Measurements from ENCODE around the gene EPB41. TPM values are rescaled to one million over a fixed set of nuclear protein-coding genes. Genes with fewer than 3 reads are reported as not detected.

Gene EPB41
- total RNA-seq, 2 donors from 2014 or later, result 39.4 to 54.4 TPM

DNA sequence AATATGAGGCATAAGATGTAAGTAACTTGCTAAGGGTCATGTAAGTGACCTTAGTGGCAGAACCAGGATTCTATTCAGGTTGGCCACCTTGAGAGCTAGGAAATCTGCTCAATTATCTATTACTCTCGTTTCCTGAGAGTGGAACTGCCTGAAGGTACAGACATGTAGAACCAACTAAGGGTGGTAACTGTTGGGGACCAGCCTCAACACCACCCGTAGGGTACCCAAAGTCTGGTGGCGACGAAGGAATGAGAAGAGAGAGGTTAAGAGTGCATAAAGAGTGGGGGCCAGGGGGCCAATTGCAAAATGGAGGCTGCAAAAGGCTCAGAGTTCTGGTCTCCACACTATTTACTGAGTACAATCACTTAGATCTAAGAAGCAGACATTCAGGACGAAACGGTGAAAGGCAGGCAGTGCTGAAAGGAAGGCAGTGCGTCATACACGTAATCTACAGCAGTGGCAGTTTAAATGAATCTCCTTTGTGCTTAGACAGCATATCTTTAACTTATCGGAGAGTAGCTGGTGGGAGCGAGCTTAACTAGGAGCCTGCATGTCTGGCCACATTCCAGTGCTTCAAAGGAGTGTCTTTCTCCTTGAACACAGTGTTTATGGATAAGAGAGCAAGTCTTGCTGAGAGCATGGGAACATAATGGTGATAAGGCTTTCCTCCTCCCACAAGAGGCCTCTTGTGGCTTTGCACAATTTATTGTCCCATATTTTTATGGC is 242.3 kb downstream of the EPB41 start:
- DNase-seq (ENCODE audit: low spot score), result no peak
- WGBS, result 40% methylated on average over 10 of the region's 10 CpGs
- Histone ChIP-seq H3K36me3 (peaks cover 8 to 31% of the 10 kb centered on the region in 2 donors), H3K9me3 (no peaks in the 10 kb centered on the region), H3K4me3 (no peak overlapping the region), H3K27me3 (replicated peaks; ENCODE audit: insufficient read depth) (no peaks in the 10 kb centered on the region), H3K4me1 (replicated peaks) (no peaks in the 10 kb centered on the region), H3K27ac (no peak overlapping the region)
- intact Hi-C loops (cut with DNase I), result no loop called here
- TF ChIP-seq POLR2A (IDR thresholded peaks at IDR 0.05), result no peak
- TF ChIP-seq, protein P1, sequence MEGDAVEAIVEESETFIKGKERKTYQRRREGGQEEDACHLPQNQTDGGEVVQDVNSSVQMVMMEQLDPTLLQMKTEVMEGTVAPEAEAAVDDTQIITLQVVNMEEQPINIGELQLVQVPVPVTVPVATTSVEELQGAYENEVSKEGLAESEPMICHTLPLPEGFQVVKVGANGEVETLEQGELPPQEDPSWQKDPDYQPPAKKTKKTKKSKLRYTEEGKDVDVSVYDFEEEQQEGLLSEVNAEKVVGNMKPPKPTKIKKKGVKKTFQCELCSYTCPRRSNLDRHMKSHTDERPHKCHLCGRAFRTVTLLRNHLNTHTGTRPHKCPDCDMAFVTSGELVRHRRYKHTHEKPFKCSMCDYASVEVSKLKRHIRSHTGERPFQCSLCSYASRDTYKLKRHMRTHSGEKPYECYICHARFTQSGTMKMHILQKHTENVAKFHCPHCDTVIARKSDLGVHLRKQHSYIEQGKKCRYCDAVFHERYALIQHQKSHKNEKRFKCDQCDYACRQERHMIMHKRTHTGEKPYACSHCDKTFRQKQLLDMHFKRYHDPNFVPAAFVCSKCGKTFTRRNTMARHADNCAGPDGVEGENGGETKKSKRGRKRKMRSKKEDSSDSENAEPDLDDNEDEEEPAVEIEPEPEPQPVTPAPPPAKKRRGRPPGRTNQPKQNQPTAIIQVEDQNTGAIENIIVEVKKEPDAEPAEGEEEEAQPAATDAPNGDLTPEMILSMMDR (IDR thresholded peaks at IDR 0.05), result no peak
- no peak for TF ChIP-seq POLR2AphosphoS5 (IDR thresholded peaks at IDR 0.05)

DNA sequence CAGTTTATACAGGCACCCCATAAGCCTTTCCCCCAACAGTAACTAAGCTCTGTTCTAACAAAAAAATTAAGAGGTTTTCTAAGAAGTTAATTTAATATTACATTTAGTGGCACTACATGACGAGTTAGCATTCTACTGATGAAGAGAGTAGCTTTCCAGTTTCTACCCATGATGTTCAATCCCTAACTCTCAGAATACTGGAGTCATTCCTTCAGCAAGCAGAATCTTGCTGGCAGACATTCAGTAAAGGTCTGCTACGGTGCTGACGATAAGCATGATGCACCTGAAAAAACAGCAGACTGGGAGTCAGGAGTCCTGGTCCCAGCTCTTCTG is 242.9 kb downstream of the EPB41 start:
- Histone ChIP-seq H3K27ac (no peak overlapping the region), H3K27me3 (replicated peaks; ENCODE audit: insufficient read depth) (no peaks in the 10 kb centered on the region), H3K9me3 (no peaks in the 10 kb centered on the region), H3K4me3 (no peak overlapping the region), H3K4me1 (replicated peaks) (peaks cover 3% of the 10 kb centered on the region), H3K36me3 (peaks cover 8 to 29% of the 10 kb centered on the region in 2 donors)
- no peak for DNase-seq (ENCODE audit: low spot score)
- TF ChIP-seq, protein P1 (IDR thresholded peaks at IDR 0.05), result no peak
- TF ChIP-seq POLR2AphosphoS5 (IDR thresholded peaks at IDR 0.05) (no peak), POLR2A (IDR thresholded peaks at IDR 0.05) (no peak)
- intact Hi-C loops (cut with DNase I), result no loop called here
- WGBS, result 71% methylated on average over 3 of the region's 3 CpGs

DNA sequence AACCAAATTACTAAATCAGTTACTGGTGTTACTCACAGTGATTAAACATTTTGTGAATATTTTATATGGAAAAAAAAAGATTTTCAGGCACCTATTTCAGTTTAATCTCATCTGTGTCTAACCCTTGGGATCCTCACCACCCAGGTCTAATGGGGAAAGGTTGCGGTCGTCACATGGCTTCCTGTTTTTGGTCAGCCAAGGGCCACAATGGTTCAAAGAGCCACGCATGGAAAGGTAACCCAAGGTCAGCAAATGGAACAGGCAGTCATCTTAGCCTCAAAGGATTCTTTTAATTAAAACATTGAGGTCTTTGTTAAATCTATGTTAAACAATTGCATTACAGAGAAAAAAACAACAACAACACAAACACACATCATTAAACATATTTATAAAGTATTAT is 245.4 kb downstream of the EPB41 start:
- 85% methylated on average over 3 of the region's 3 CpGs for whole genome bisulfite sequencing
- no peak for DNase-seq (ENCODE audit: low spot score)
- H3K27me3 ChIP-seq (replicated peaks; ENCODE audit: insufficient read depth), result no peaks in the 10 kb centered on the region
- H3K4me3 ChIP-seq, result no peak overlapping the region
- peaks cover 4% of the 10 kb centered on the region for H3K4me1 ChIP-seq (replicated peaks)
- H3K36me3 ChIP-seq, result peaks cover 3 to 16% of the 10 kb centered on the region in 2 donors
- intact Hi-C loops (cut with DNase I), result no loop called here
- no peak for TF ChIP-seq POLR2AphosphoS5 (IDR thresholded peaks at IDR 0.05)
- TF ChIP-seq, protein P1 (IDR thresholded peaks at IDR 0.05), result no peak
- TF ChIP-seq POLR2A (IDR thresholded peaks at IDR 0.05), result no peak
- H3K9me3 ChIP-seq, result no peaks in the 10 kb centered on the region
- no peak overlapping the region for H3K27ac ChIP-seq

- H3K4me1 ChIP-seq (replicated peaks), result peaks cover 4% of the 10 kb centered on the region
- no peak overlapping the region for H3K27ac ChIP-seq
- DNase-seq (ENCODE audit: low spot score), result no peak
- TF ChIP-seq, protein P1 (IDR thresholded peaks at IDR 0.05), result no peak
- TF ChIP-seq POLR2AphosphoS5 (IDR thresholded peaks at IDR 0.05) (no peak), POLR2A (IDR thresholded peaks at IDR 0.05) (no peak)
- intact Hi-C loops (cut with DNase I), result no loop called here
- no peak overlapping the region for H3K4me3 ChIP-seq
- peaks cover 3 to 13% of the 10 kb centered on the region in 2 donors for H3K36me3 ChIP-seq
- H3K9me3 ChIP-seq, result no peaks in the 10 kb centered on the region
- H3K27me3 ChIP-seq (replicated peaks; ENCODE audit: insufficient read depth), result no peaks in the 10 kb centered on the region
- WGBS, result 48% methylated on average over 4 of the region's 4 CpGs
These were observed 247.7 kb downstream of the EPB41 start for GRCh38 chr1:29162025-29162424.

DNA sequence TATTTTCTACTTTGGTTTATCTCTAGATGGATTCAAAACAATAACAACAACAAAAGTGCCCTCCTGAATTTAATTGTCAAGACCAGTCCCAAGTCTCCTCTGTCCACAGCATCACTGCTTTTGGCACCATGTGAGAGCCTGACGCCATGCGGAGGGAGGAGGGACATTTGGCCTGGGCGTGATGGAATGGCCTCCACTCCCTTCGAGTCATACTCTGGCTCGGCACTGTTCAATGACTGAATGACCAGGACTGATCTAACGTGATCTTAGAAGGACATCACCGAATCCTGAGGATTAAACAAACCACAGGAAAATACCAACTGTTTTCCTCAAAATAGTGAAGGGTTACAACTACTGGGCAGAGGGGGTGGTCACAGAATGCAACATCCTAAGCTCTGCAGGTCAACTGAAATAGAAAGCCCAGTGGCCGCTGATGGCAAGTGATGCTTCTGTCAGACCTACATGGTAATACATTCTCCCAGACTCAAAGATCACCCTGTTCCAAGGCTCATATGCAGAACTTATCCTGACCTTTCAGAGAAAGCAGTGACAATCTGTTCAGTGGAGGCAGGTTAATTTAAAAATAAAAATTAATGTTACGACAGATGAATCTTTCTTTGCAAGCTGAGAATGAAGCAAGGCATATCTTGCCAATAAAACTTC is 248.2 kb downstream of the EPB41 start:
- H3K36me3 ChIP-seq, result peaks cover 3 to 13% of the 10 kb centered on the region in 2 donors
- no peak overlapping the region for H3K27ac ChIP-seq
- 76% methylated on average over 9 of the region's 9 CpGs for WGBS

More for the DNA sequence above, 248.2 kb downstream of the EPB41 start:
- DNase-seq (ENCODE audit: low spot score), result no peak
- TF ChIP-seq POLR2AphosphoS5 (IDR thresholded peaks at IDR 0.05), result no peak
- no peak for TF ChIP-seq POLR2A (IDR thresholded peaks at IDR 0.05)
- TF ChIP-seq, protein P1 (IDR thresholded peaks at IDR 0.05), result no peak
- intact Hi-C loops (cut with DNase I), result no loop called here
- H3K9me3 ChIP-seq, result no peaks in the 10 kb centered on the region
- no peaks in the 10 kb centered on the region for H3K27me3 ChIP-seq (replicated peaks; ENCODE audit: insufficient read depth)
- peaks cover 4% of the 10 kb centered on the region for H3K4me1 ChIP-seq (replicated peaks)
- H3K4me3 ChIP-seq, result no peak overlapping the region

Data from prostate gland (tissue), 2 donors.